Heart right ventricle (tissue), 16 donors: ENCODE results near the gene AGFG2. TPM values are rescaled to one million over a fixed set of nuclear protein-coding genes. Genes with fewer than 3 reads are reported as not detected.
"Not testable (repeated sequence)": the region's sequence is repeated elsewhere in the genome, so short reads cannot be mapped to it uniquely, and the experiment has no call there.

ENCODE experiments used
- ATAC-seq, 8 donors: fragments of 200-7000 bp; cut with Tn5 transposase; one replicate each; pipeline ENCODE4 v1.9.1; 2020; ENCODE audit warnings: mild to moderate bottlenecking in 8 of 8, moderate library complexity in 8 of 8, moderate number of reproducible peaks in 1 of 8
- DNase-seq, 2 donors: peaks; one replicate each; pipeline ENCODE4 v3.0.0-alpha.2; 2020
- H3K27ac ChIP-seq, 10 donors: fragments of 200-600 bp; sonication (generic) in 2 of 10; one replicate each; pipeline versions ENCODE4 v1.5.0 to v1.8.0; 2020 to 2022; ENCODE audit warnings: mild to moderate bottlenecking in 3 of 10
- H3K27me3 ChIP-seq, 7 donors: fragments of 200-600 bp; one replicate each; pipeline ENCODE4 v1.8.0; 2021 to 2022; ENCODE audit warnings: mild to moderate bottlenecking in 2 of 7
- H3K36me3 ChIP-seq, 9 donors: fragments of 200-600 bp; sonication (generic) in 1 of 9; one replicate each; pipeline versions ENCODE4 v1.5.0 to v1.8.0; 2020 to 2022; ENCODE audit warnings: mild to moderate bottlenecking in 2 of 9
- H3K4me1 ChIP-seq, 9 donors: fragments of 200-600 bp; sonication (generic) in 1 of 9; one replicate each; pipeline versions ENCODE4 v1.5.0 to v1.8.0; 2020 to 2022; ENCODE audit warnings: mild to moderate bottlenecking in 4 of 9
- H3K4me3 ChIP-seq, 10 donors: fragments of 200-600 bp; sonication (generic) in 2 of 10; one replicate each; pipeline versions ENCODE4 v1.5.0 to v1.8.0; 2020 to 2022; ENCODE audit warnings: mild to moderate bottlenecking in 7 of 10, moderate library complexity in 2 of 10
- H3K9me3 ChIP-seq, 11 donors: fragments of 200-600 bp in 10 of 11; sonication (generic) in 2 of 11; one replicate each; pipeline versions ENCODE4 v1.5.0 to v1.8.0; 2013 to 2022; ENCODE audit warnings: mild to moderate bottlenecking in 2 of 11, control low read depth in 1 of 11, moderate library complexity in 1 of 11
- WGBS, 2 donors: extraction: QIAGEN DNeasy Blood & Tissue Kit; methylation state at CpG; one replicate each; pipeline ENCODE4 v1.1.7; 2013; ENCODE audit warnings: inconsistent platforms in 1 of 2; 5-methylcytosine and 5-hydroxymethylcytosine counted together
- intact Hi-C, 10 donors: fragments of 100-400 bp; cut with DNase I; formaldehyde crosslinking; loops; one replicate each; pipeline versions ENCODE4 v1.11.1 to v1.14.2; 2022
- polyA plus RNA-seq, 2 donors: library from polyadenylated mRNA; stranded (reverse); fragments of 200-250 nt; gene quantifications; one replicate each; pipeline ENCODE4 v1.2.3, GENCODE V29; 2013
- total RNA-seq, 10 donors: library from RNA; stranded (reverse); fragmentation: NEBNext Ultra II Directional in 3 of 10; extraction: Animal tissue kit (Norgen Biotek cat#: 25700) in 3 of 10; gene quantifications; one replicate each; pipeline versions ENCODE4 v1.2.1 to v1.2.4, GENCODE V29; 2021 to 2023
- TF ChIP-seq, protein P1 (sequence below), 9 donors: fragments of 200-600 bp; sonication (generic) in 2 of 9; IDR thresholded peaks; one replicate each; pipeline versions ENCODE4 v1.5.0 to v1.8.0; 2021 to 2022; ENCODE audit warnings: antibody characterized with exemption in 9 of 9, mild to moderate bottlenecking in 5 of 9, moderate library complexity in 1 of 9
- donor health status: Arrhythmogenic right ventricular cardiomyopathy.
- donor health status: ischemic (EF 13 %, LVEDD 7.1; RV severe dilation, severe dysfunction).
- donor health status: healthy with polysubstance abuse.
- donor health status: DM: no; HTN: yes; CAD: no.
- donor health status: DM: no; HTN: no; CAD: no.
- donor health status: ischemic (EF 25% LVEDD 6.9; RV normal size, moderate dysfunction).
- donor health status: ischemic (EF 25% LVEDD 5.7; RV mildly dilated, moderate dysfunction).
- donor health status: healthy.
- donor health status: DM: yes; HTN: yes; CAD: no.
- donor health status: Ischemic cardiomyopathy.
- donor health status: ischemic (EF 35%, LVEDD 5.7; RV mildly dilated, moderate dysfunction).
- donor health status: nonischemic (EF 11% LVEDD 7.7; RV severe dilation, severe dysfunction).
- donor health status: DM: yes; HTN: yes; CAD: no.
- donor health status: PGD.
- donor health status: ischemic (EF 29% LVEDD 5.4; RV normal size, mild dysfunction).
- donor health status: nonischemic (EF 23%, LVEDD 6.1; RV moderate dilation, normal function).

Gene AGFG2
- total and polyA plus RNA-seq, 12 donors, result 9.9 to 35.8 (median 27.3) TPM

DNA sequence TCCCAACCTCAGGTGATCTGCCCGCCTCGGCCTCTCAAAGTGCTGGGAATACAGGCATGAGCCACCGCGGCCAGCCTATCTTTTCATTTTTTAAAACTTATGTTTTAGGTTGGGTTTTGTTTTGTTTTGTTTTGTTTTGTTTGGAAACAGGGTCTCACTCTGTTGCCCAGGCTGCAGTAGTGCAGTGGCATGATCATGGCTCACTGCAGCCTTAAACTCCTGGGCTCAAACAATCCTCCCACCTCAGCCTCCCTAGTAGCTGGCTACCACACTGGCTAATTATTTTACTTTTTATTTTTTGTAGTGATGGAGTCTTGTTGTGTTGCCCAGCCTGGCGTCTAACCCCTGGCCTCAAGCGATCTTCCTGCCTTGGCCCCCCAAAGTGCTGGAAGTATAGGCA, 19.4 kb upstream of the AGFG2 start:
- no peak overlapping the region for H3K4me3 ChIP-seq
- TF ChIP-seq, protein P1, sequence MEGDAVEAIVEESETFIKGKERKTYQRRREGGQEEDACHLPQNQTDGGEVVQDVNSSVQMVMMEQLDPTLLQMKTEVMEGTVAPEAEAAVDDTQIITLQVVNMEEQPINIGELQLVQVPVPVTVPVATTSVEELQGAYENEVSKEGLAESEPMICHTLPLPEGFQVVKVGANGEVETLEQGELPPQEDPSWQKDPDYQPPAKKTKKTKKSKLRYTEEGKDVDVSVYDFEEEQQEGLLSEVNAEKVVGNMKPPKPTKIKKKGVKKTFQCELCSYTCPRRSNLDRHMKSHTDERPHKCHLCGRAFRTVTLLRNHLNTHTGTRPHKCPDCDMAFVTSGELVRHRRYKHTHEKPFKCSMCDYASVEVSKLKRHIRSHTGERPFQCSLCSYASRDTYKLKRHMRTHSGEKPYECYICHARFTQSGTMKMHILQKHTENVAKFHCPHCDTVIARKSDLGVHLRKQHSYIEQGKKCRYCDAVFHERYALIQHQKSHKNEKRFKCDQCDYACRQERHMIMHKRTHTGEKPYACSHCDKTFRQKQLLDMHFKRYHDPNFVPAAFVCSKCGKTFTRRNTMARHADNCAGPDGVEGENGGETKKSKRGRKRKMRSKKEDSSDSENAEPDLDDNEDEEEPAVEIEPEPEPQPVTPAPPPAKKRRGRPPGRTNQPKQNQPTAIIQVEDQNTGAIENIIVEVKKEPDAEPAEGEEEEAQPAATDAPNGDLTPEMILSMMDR (IDR thresholded peaks at IDR 0.05), result no peak
- intact Hi-C loops, result no loop called here
- WGBS, 2 donors, result 91 to 92% methylated on average over 6 of the region's 6 CpGs
- DNase-seq (no peak), ATAC-seq (no peak)
- no peaks in the 10 kb centered on the region for H3K36me3 ChIP-seq
- no peaks in the 10 kb centered on the region for H3K27me3 ChIP-seq
- no peak overlapping the region for H3K27ac ChIP-seq
- H3K4me1 ChIP-seq, result peaks cover 0 to 22% (median 0%) of the 10 kb centered on the region in 9 donors
- H3K9me3 ChIP-seq, result no peaks in the 10 kb centered on the region

DNA sequence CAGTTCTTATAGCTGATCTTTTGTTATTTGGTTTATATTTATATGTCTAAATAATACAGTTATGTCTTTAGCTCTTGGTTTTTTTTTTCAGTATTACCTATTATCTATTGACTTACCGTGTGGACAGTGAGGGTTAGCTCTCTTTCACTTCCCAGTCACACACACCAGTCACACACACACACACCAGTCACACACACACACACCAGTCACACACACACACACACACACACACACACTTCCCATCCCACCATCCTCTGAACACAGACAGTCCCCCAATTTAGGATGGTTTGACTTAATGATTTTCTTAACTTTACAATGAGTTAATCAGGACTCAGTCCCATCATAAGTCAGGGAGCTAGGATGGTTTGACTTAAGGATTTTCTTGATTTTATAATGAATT, 18.9 kb upstream of the AGFG2 start:
- WGBS, 2 donors, result 15 to 30% methylated on average over 1 of the region's 1 CpG
- no peak overlapping the region for H3K4me3 ChIP-seq
- peaks cover 0 to 18% (median 0%) of the 10 kb centered on the region in 9 donors for H3K4me1 ChIP-seq
- DNase-seq (no peak), ATAC-seq (no peak)
- H3K27ac ChIP-seq, result no peak overlapping the region
- no peaks in the 10 kb centered on the region for H3K27me3 ChIP-seq
- no peaks in the 10 kb centered on the region for H3K36me3 ChIP-seq
- H3K9me3 ChIP-seq, result no peaks in the 10 kb centered on the region
- intact Hi-C loops, result no loop called here
- TF ChIP-seq, protein P1 (IDR thresholded peaks at IDR 0.05), result no peak

GRCh38 chr7:100521076-100521475, 17.9 kb upstream of the AGFG2 start:
- Histone ChIP-seq H3K9me3 (no peaks in the 10 kb centered on the region), H3K36me3 (no peaks in the 10 kb centered on the region), H3K4me1 (peaks cover 0 to 9% (median 0%) of the 10 kb centered on the region in 9 donors), H3K4me3 (no peak overlapping the region), H3K27me3 (no peaks in the 10 kb centered on the region), H3K27ac (no peak overlapping the region)
- 93% methylated on average over 2 of the region's 2 CpGs for WGBS, 2 donors
- no peak for ATAC-seq
- DNase-seq, result no peak
- intact Hi-C loops, result no loop called here
- TF ChIP-seq, protein P1 (IDR thresholded peaks at IDR 0.05), result no peak

DNA sequence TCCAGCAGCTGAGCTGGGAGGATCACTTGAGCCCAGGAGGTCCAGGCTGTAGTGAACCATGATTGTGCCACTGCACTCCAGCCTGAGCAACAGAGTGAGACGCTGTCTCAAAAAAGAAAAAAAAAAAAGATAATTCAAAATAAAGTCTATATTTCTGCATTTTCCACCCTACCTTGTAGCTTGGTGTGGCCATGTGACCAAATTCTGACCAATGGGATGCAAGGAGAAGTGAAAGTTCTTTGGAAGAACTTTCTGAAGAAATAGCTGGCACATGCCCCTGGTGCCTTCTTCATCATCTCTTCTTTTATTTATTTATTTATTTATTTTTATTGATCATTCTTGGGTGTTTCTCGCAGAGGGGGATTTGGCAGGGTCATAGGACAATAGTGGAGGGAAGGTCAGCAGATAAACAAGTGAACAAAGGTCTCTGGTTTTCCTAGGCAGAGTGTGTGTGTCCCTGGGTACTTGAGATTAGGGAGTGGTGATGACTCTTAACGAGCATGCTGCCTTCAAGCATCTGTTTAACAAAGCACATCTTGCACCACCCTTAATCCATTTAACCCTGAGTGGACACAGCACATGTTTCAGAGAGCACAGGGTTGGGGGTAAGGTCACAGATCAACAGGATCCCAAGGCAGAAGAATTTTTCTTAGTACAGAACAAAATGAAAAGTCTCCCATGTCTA, 17.0 kb upstream of the AGFG2 start:
- H3K4me3 ChIP-seq, H3K27me3 ChIP-seq, H3K36me3 ChIP-seq, ATAC-seq, H3K4me1 ChIP-seq, DNase-seq, intact Hi-C loops, H3K9me3 ChIP-seq, H3K27ac ChIP-seq: not testable (repeated sequence)
- WGBS, 2 donors, result 79 to 81% methylated on average over 2 of the region's 3 CpGs

GRCh38 chr7:100523192-100523591, 15.8 kb upstream of the AGFG2 start:
- H3K36me3 ChIP-seq, H3K4me3 ChIP-seq, DNase-seq, H3K9me3 ChIP-seq, H3K4me1 ChIP-seq, intact Hi-C loops, H3K27me3 ChIP-seq, ATAC-seq, H3K27ac ChIP-seq: not testable (repeated sequence)
- 95 to 96% methylated on average over 9 to 28 of the region's 34 CpGs for WGBS, 2 donors

DNA sequence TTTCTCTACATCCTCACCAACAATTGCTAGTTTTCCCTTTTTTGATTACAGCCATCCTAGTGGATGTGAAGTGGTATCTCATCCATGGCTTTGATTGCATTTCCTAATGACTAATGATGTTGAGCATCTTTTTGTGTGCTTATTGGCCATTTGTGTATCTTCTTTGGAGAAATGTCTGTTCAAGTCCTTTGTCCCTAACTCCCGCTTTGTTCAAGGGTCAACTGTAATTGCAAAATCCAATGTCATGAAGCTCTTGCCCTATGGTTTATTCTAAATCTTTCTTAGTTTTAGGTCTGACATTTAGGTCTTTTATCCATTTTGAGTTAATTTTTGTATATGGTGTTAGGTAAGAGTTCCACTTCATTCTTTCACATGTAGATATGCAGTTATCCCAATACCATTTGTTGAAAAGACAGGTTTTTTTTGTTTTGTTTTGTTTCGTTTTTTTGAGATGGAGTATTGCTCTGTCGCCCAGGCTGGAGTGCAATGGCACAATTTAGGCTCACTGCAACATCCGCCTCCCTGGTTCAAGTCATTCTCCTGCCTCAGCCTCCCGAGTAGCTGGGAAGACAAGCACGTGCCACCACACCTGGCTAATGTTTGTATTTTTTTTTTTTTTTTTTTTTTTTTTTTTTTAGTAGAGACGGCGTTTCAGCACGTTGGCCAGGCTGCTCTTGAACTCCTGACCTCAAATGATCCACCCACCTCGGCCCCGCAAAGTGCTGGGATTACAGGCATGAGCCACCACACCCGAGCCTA, 10.7 kb upstream of the AGFG2 start:
- 82 to 85% methylated on average over 12 of the region's 12 CpGs for WGBS, 2 donors
- H3K4me1 ChIP-seq, H3K36me3 ChIP-seq, H3K9me3 ChIP-seq, DNase-seq, H3K4me3 ChIP-seq, H3K27me3 ChIP-seq, ATAC-seq, H3K27ac ChIP-seq, intact Hi-C loops: not testable (repeated sequence)
